ENCODE data around the gene TBX4.

Gene TBX4

DNA sequence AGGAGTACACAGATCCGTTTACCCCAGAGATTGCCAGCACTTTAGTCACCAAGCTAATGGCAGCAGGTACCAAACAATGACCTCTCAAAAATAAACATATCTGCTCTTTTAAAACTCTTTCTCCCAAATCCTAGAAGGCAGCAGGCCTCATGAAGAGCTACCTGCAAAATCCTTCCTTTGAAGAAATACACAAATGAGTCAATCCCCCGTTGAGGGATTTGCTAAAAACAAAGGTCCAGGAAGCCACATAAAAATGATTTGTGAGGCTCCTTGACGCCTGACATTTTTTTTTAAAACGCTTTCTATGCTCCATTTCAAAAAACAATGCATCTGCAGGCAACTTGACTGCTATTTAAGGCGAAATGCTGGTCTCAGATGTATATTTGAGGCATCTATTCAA is 80.6 kb downstream of the TBX4 start:
- Histone ChIP-seq H3K36me3 (replicated peaks in 1 of 2; ENCODE audit: control insufficient read depth in 2 of 2, insufficient read depth in 2 of 2, low read length in 2 of 2) (no peaks in the 10 kb centered on the region), H2BK5ac (ENCODE audit: low read length) (no peak overlapping the region), H3K4me1 (ENCODE audit: control insufficient read depth in 2 of 2, insufficient read depth in 1 of 2, low read depth in 1 of 2, low read length in 2 of 2) (no peaks in the 10 kb centered on the region), H3K9ac (ENCODE audit: low read depth, low read length, poor library complexity) (no peak overlapping the region), H2BK15ac (ENCODE audit: low read length) (no peak overlapping the region), H2AFZ (ENCODE audit: low read length) (no peak overlapping the region), H2BK120ac (ENCODE audit: low read depth, low read length) (no peak overlapping the region), H3K9me3 (replicated peaks in 1 of 2; ENCODE audit: control insufficient read depth in 2 of 2, insufficient read depth in 1 of 2, low read depth in 1 of 2, low read length in 2 of 2) (no peaks in the 10 kb centered on the region), H2AK5ac (ENCODE audit: low read depth, low read length) (no peak overlapping the region), H3K23ac (ENCODE audit: low read depth, low read length, poor library complexity) (no peak overlapping the region), H3K4ac (ENCODE audit: low read length) (no peak overlapping the region), H4K8ac (ENCODE audit: low read depth, low read length) (no peak overlapping the region), H3K14ac (ENCODE audit: low read length) (no peak overlapping the region), H3K4me3 (ENCODE audit: low read length in 2 of 2) (no peak overlapping the region), H3K18ac (ENCODE audit: low read length) (no peak overlapping the region), H3K27ac (replicated peaks; ENCODE audit: low read length) (no peak overlapping the region), H3K27me3 (ENCODE audit: control insufficient read depth in 3 of 3, insufficient read depth in 3 of 3, low read depth in 1 of 3, low read length in 3 of 3) (peaks cover 0 to 8% (median 0%) of the 10 kb centered on the region in 3 experiments), H3K4me2 (ENCODE audit: insufficient read depth, low read length, poor library complexity, severe bottlenecking) (no peak overlapping the region), H2BK12ac (ENCODE audit: low read length) (no peak overlapping the region), H3K79me1 (ENCODE audit: low read depth, low read length) (no peaks in the 10 kb centered on the region), H4K91ac (ENCODE audit: low read depth, low read length, poor library complexity) (no peak overlapping the region)
- no peak for DNase-seq (ENCODE audit: low spot score)
- no CpG with 5 or more reads among the region's 5 CpGs for WGBS, 2 donors (ENCODE audit: extremely low coverage in 2 of 2, insufficient read length in 2 of 2, insufficient replicate concordance in 1 of 2)

DNA sequence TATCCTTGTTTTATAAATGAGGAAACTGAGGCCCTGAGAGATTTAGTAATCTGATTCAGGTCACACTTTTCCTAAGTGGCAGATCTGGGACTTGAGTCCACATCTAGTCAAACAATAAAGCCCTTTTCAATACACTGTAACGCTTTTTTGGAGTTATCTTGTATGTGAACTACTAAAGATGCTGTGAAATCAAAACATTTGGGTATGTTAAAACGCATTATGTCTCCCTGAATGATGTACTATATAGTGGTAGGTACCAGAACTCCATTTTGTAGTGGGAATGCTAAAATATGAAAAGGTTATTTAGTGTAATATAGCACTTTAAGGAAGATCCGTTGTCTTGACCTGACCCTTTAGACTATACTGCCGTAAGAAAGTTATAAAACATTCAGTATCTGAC is 81.6 kb downstream of the TBX4 start:
- Histone ChIP-seq H3K9me3 (replicated peaks in 1 of 2; ENCODE audit: control insufficient read depth in 2 of 2, insufficient read depth in 1 of 2, low read depth in 1 of 2, low read length in 2 of 2) (no peaks in the 10 kb centered on the region), H3K4ac (ENCODE audit: low read length) (no peak overlapping the region), H2BK15ac (ENCODE audit: low read length) (no peak overlapping the region), H3K4me1 (ENCODE audit: control insufficient read depth in 2 of 2, insufficient read depth in 1 of 2, low read depth in 1 of 2, low read length in 2 of 2) (no peaks in the 10 kb centered on the region), H2BK5ac (ENCODE audit: low read length) (no peak overlapping the region), H3K18ac (ENCODE audit: low read length) (no peak overlapping the region), H3K4me3 (ENCODE audit: low read length in 2 of 2) (no peak overlapping the region), H4K8ac (ENCODE audit: low read depth, low read length) (no peak overlapping the region), H4K91ac (ENCODE audit: low read depth, low read length, poor library complexity) (no peak overlapping the region), H3K4me2 (ENCODE audit: insufficient read depth, low read length, poor library complexity, severe bottlenecking) (no peak overlapping the region), H2AK5ac (ENCODE audit: low read depth, low read length) (no peak overlapping the region), H3K9ac (ENCODE audit: low read depth, low read length, poor library complexity) (no peak overlapping the region), H3K27ac (replicated peaks; ENCODE audit: low read length) (no peak overlapping the region), H3K79me1 (ENCODE audit: low read depth, low read length) (no peaks in the 10 kb centered on the region), H2BK12ac (ENCODE audit: low read length) (no peak overlapping the region), H3K23ac (ENCODE audit: low read depth, low read length, poor library complexity) (no peak overlapping the region), H3K27me3 (ENCODE audit: control insufficient read depth in 3 of 3, insufficient read depth in 3 of 3, low read depth in 1 of 3, low read length in 3 of 3) (peaks cover 0 to 8% (median 0%) of the 10 kb centered on the region in 3 experiments), H2BK120ac (ENCODE audit: low read depth, low read length) (no peak overlapping the region), H3K14ac (ENCODE audit: low read length) (no peak overlapping the region), H2AFZ (ENCODE audit: low read length) (no peak overlapping the region), H3K36me3 (replicated peaks in 1 of 2; ENCODE audit: control insufficient read depth in 2 of 2, insufficient read depth in 2 of 2, low read length in 2 of 2) (no peaks in the 10 kb centered on the region)
- WGBS, 2 donors (ENCODE audit: extremely low coverage in 2 of 2, insufficient read length in 2 of 2, insufficient replicate concordance in 1 of 2), result no CpG with 5 or more reads among the region's 4 CpGs
- no peak for DNase-seq (ENCODE audit: low spot score)

DNA sequence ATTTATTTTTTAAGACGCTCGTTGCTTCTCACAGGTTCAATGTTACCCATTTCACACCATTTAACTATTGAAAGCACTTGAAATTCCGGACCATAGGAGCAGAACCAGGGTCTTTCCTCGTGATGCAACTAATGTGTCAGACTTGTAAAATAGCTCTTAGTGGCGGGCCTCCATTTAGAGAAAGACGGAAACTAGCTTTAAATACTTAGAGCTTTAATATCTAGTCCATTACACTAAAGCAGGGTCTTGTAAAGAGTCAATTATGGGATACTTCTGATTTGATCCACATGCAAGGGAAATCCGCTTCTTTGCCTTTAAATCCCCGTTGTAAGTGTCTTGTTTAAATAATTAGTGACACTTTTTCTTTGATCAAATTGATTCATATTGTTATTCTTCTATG is 82.2 kb downstream of the TBX4 start:
- H3K14ac ChIP-seq (ENCODE audit: low read length), result no peak overlapping the region
- H3K36me3 ChIP-seq (replicated peaks in 1 of 2; ENCODE audit: control insufficient read depth in 2 of 2, insufficient read depth in 2 of 2, low read length in 2 of 2), result no peaks in the 10 kb centered on the region
- H3K27ac ChIP-seq (replicated peaks; ENCODE audit: low read length), result no peak overlapping the region
- no peak overlapping the region for H3K18ac ChIP-seq (ENCODE audit: low read length)
- H2BK15ac ChIP-seq (ENCODE audit: low read length), result no peak overlapping the region
- H3K79me1 ChIP-seq (ENCODE audit: low read depth, low read length), result no peaks in the 10 kb centered on the region
- peaks cover 0 to 8% (median 0%) of the 10 kb centered on the region in 3 experiments for H3K27me3 ChIP-seq (ENCODE audit: control insufficient read depth in 3 of 3, insufficient read depth in 3 of 3, low read depth in 1 of 3, low read length in 3 of 3)
- no peak overlapping the region for H4K8ac ChIP-seq (ENCODE audit: low read depth, low read length)
- no peak overlapping the region for H3K9ac ChIP-seq (ENCODE audit: low read depth, low read length, poor library complexity)
- no peak for DNase-seq (ENCODE audit: low spot score)
- H3K4me1 ChIP-seq (ENCODE audit: control insufficient read depth in 2 of 2, insufficient read depth in 1 of 2, low read depth in 1 of 2, low read length in 2 of 2), result no peaks in the 10 kb centered on the region
- no peak overlapping the region for H2BK5ac ChIP-seq (ENCODE audit: low read length)
- no peak overlapping the region for H3K4ac ChIP-seq (ENCODE audit: low read length)
- no peak overlapping the region for H2AK5ac ChIP-seq (ENCODE audit: low read depth, low read length)
- H4K91ac ChIP-seq (ENCODE audit: low read depth, low read length, poor library complexity), result no peak overlapping the region
- H2BK120ac ChIP-seq (ENCODE audit: low read depth, low read length), result no peak overlapping the region
- H2AFZ ChIP-seq (ENCODE audit: low read length), result no peak overlapping the region
- H3K23ac ChIP-seq (ENCODE audit: low read depth, low read length, poor library complexity), result no peak overlapping the region
- H2BK12ac ChIP-seq (ENCODE audit: low read length), result no peak overlapping the region
- H3K4me2 ChIP-seq (ENCODE audit: insufficient read depth, low read length, poor library complexity, severe bottlenecking), result no peak overlapping the region
- no peak overlapping the region for H3K4me3 ChIP-seq (ENCODE audit: low read length in 2 of 2)
- WGBS, 2 donors (ENCODE audit: extremely low coverage in 2 of 2, insufficient read length in 2 of 2, insufficient replicate concordance in 1 of 2), result no CpG with 5 or more reads among the region's 8 CpGs
- no peaks in the 10 kb centered on the region for H3K9me3 ChIP-seq (replicated peaks in 1 of 2; ENCODE audit: control insufficient read depth in 2 of 2, insufficient read depth in 1 of 2, low read depth in 1 of 2, low read length in 2 of 2)
